Loucy (cell line): ENCODE data around the gene FGFR2.

Experiments used
- EZH2phosphoT487 ChIP-seq: fragments of 200-600 bp; IDR thresholded peaks from 2 replicates; pipeline ENCODE4 v1.6.1; 2018; ENCODE audit warnings: antibody characterized with exemption, mild to moderate bottlenecking, moderate library complexity, borderline replicate concordance
- TF ChIP-seq, protein P1 (sequence below): fragments of 200-600 bp; sonication (generic); conservative IDR thresholded peaks from 2 replicates; pipeline ENCODE4 v1.5.1; 2014; ENCODE audit warnings: mild to moderate bottlenecking, antibody characterized with exemption, low read length

DNA sequence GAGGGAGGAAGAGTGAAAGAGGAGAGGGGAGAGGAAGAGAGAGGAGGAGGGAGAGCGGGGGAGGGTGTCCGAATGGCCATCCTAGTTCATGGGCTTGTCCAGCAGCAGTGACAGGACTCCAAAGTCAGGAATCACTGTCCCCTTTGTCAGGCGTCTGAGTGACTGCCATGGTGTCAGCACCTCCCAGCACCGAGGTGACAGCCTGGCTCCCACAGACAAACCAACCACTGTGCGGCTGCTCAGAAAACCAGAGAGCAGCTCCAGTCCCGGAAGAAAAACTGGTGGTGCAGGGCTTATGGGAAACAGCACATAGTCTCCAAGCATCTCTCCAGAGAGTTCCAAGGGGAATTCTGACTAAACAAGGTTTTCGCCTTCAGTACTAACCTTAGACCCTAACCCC lies 18.9 kb upstream of the FGFR2 start:
- TF ChIP-seq, protein P1, sequence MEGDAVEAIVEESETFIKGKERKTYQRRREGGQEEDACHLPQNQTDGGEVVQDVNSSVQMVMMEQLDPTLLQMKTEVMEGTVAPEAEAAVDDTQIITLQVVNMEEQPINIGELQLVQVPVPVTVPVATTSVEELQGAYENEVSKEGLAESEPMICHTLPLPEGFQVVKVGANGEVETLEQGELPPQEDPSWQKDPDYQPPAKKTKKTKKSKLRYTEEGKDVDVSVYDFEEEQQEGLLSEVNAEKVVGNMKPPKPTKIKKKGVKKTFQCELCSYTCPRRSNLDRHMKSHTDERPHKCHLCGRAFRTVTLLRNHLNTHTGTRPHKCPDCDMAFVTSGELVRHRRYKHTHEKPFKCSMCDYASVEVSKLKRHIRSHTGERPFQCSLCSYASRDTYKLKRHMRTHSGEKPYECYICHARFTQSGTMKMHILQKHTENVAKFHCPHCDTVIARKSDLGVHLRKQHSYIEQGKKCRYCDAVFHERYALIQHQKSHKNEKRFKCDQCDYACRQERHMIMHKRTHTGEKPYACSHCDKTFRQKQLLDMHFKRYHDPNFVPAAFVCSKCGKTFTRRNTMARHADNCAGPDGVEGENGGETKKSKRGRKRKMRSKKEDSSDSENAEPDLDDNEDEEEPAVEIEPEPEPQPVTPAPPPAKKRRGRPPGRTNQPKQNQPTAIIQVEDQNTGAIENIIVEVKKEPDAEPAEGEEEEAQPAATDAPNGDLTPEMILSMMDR = no peak
- no peak for TF ChIP-seq EZH2phosphoT487
